Calu3 (cell line): Measurements from ENCODE around the gene SYP. TPM values are rescaled to one million over a fixed set of nuclear protein-coding genes. Genes with fewer than 3 reads are reported as not detected.

Experiments used
- BruUV-seq: library from RNA; stranded (reverse); fragments of 400-500 nt; replicated peaks from 2 replicates; lab custom pipeline; 2021; lab: Mats Ljungman, UMichigan
- CTCF ChIA-PET: fragments of 300-600 bp; sonication (Branson Sonifier 250); formaldehyde crosslinking; loops from one replicate; lab custom pipeline; 2022; ENCODE audit warnings: antibody characterized with exemption; lab: Charles Lee
- DNase-seq: peaks from one replicate; pipeline ENCODE4 v3.0.0; 2022
- H3K27ac Mint-ChIP-seq: one replicate; pipeline ENCODE4 v1.8.0; 2022; ENCODE audit warnings: mixed read lengths; ENCODE audit not compliant: unreplicated experiment
- H3K27me3 Mint-ChIP-seq: one replicate; pipeline ENCODE4 v1.8.0; 2022; ENCODE audit warnings: mixed read lengths; ENCODE audit not compliant: unreplicated experiment
- H3K36me3 Mint-ChIP-seq: one replicate; pipeline ENCODE4 v1.8.0; 2022; ENCODE audit warnings: mild to moderate bottlenecking, moderate library complexity, mixed read lengths; ENCODE audit not compliant: insufficient read depth, unreplicated experiment
- H3K4me1 Mint-ChIP-seq: one replicate; pipeline ENCODE4 v1.8.0; 2022; ENCODE audit warnings: mild to moderate bottlenecking, low read depth, mixed read lengths; ENCODE audit not compliant: unreplicated experiment
- H3K4me3 Mint-ChIP-seq: one replicate; pipeline ENCODE4 v1.8.0; 2022; ENCODE audit warnings: mild to moderate bottlenecking, low read depth, moderate library complexity, mixed read lengths; ENCODE audit not compliant: unreplicated experiment
- H3K9me3 Mint-ChIP-seq: one replicate; pipeline ENCODE4 v1.8.0; 2022; ENCODE audit warnings: low read depth, mixed read lengths; ENCODE audit not compliant: unreplicated experiment
- intact Hi-C: fragments of 100-400 bp; cut with micrococcal nuclease; formaldehyde crosslinking; loops from one replicate; pipeline ENCODE4 v1.10.0; 2022; ENCODE audit not compliant: unreplicated experiment
- total RNA-seq: library from RNA; stranded (reverse); gene quantifications from 2 replicates; pipeline ENCODE4 v1.2.3, GENCODE V29; 2022
- TF ChIP-seq, protein P1 (sequence below): fragments of 200-600 bp; IDR thresholded peaks from one replicate; pipeline ENCODE4 v1.8.0; 2022; ENCODE audit warnings: antibody characterized with exemption; ENCODE audit not compliant: unreplicated experiment

Gene SYP
- total RNA-seq, 1 experiment from 2014 or later = 2.7 TPM

DNA sequence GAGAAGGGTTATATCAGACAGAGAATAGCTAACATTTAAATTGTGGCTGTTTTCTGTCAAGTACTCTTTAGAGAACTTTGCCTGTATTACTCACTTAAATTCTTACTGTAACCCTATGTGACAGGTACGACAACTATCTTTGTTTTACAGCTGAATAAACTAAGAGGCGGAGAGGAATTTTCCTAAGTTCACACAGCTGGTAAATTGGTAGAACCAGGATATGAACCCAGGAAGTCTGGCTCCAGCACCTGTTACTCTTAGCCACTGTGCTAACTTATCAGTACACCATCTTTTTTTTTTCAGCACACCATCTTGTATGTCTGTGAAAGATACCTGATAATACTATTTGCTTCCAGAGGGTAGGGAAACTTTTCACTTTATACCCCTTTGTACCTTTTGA lies 2.0 kb upstream of the SYP start:
- DNase-seq = no peak
- CTCF ChIA-PET = no interaction called here
- H3K4me1 Mint-ChIP-seq = peaks cover 10% of the 10 kb centered on the region

GRCh38 chrX:49199315-49199595 lies 738 bp downstream of the SYP start:
- no peak overlapping the region for H3K27ac Mint-ChIP-seq
- intact Hi-C loops = loop anchor here (10.0 kb wide), 1 partner anchor 556 kb away; no protein-coding TSS in a partner anchor
- H3K4me3 Mint-ChIP-seq = no peak overlapping the region
- peaks cover 10% of the 10 kb centered on the region for H3K4me1 Mint-ChIP-seq
- H3K9me3 Mint-ChIP-seq = no peaks in the 10 kb centered on the region
- TF ChIP-seq, protein P1, sequence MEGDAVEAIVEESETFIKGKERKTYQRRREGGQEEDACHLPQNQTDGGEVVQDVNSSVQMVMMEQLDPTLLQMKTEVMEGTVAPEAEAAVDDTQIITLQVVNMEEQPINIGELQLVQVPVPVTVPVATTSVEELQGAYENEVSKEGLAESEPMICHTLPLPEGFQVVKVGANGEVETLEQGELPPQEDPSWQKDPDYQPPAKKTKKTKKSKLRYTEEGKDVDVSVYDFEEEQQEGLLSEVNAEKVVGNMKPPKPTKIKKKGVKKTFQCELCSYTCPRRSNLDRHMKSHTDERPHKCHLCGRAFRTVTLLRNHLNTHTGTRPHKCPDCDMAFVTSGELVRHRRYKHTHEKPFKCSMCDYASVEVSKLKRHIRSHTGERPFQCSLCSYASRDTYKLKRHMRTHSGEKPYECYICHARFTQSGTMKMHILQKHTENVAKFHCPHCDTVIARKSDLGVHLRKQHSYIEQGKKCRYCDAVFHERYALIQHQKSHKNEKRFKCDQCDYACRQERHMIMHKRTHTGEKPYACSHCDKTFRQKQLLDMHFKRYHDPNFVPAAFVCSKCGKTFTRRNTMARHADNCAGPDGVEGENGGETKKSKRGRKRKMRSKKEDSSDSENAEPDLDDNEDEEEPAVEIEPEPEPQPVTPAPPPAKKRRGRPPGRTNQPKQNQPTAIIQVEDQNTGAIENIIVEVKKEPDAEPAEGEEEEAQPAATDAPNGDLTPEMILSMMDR = no peak
- peaks cover 35% of the 10 kb centered on the region for H3K27me3 Mint-ChIP-seq
- no peak for DNase-seq
- CTCF ChIA-PET = no interaction called here
- peaks cover 11% of the 10 kb centered on the region for H3K36me3 Mint-ChIP-seq
- BruUV-seq = no TSS peak

More for the DNA sequence above, 2.0 kb upstream of the SYP start:
- H3K9me3 Mint-ChIP-seq = no peaks in the 10 kb centered on the region
- intact Hi-C loops = no loop called here
- no peak overlapping the region for H3K4me3 Mint-ChIP-seq
- TF ChIP-seq, protein P1 = no peak
- H3K36me3 Mint-ChIP-seq = peaks cover 11% of the 10 kb centered on the region
- no peak overlapping the region for H3K27ac Mint-ChIP-seq
- BruUV-seq = no TSS peak
- H3K27me3 Mint-ChIP-seq = peaks cover 40% of the 10 kb centered on the region

- no TSS peak for BruUV-seq
- TF ChIP-seq, protein P1 = no peak
- Mint-ChIP-seq H3K36me3 (peaks cover 10% of the 10 kb centered on the region), H3K4me1 (peaks cover 10% of the 10 kb centered on the region), H3K9me3 (no peaks in the 10 kb centered on the region), H3K27ac (no peak overlapping the region), H3K27me3 (peaks cover 29% of the 10 kb centered on the region), H3K4me3 (no peak overlapping the region)
- CTCF ChIA-PET = no interaction called here
- no peak for DNase-seq
- intact Hi-C loops = loop anchor here (10.0 kb wide), 1 partner anchor 556 kb away; no protein-coding TSS in a partner anchor
Measured at GRCh38 chrX:49198540-49199314, 1.3 kb downstream of the SYP start.

- Mint-ChIP-seq H3K9me3 (no peaks in the 10 kb centered on the region), H3K4me3 (no peak overlapping the region), H3K27ac (no peak overlapping the region), H3K27me3 (peaks cover 23% of the 10 kb centered on the region), H3K4me1 (peaks cover 10% of the 10 kb centered on the region), H3K36me3 (peaks cover 5% of the 10 kb centered on the region)
- no TSS peak for BruUV-seq
- CTCF ChIA-PET = no interaction called here
- DNase-seq = no peak
- TF ChIP-seq, protein P1 = no peak
- intact Hi-C loops = loop anchor here (10.0 kb wide), 1 partner anchor 557 kb away; no protein-coding TSS in a partner anchor
Measured at GRCh38 chrX:49197543-49198087, 2.4 kb downstream of the SYP start.
